OCI-LY7 (cell line): ENCODE data around the gene SORCS1. TPM values are rescaled to one million over a fixed set of nuclear protein-coding genes. Genes with fewer than 3 reads are reported as not detected.

Source experiments
- BruUV-seq: library from RNA; stranded (reverse); fragments of 400-500 nt; replicated peaks from 2 replicates; lab custom pipeline; 2021; lab: Mats Ljungman, UMichigan
- CTCF ChIA-PET: fragments of 300-600 bp; sonication (Branson Sonifier 250); formaldehyde crosslinking; loops from one replicate; lab custom pipeline; 2022; ENCODE audit warnings: antibody characterized with exemption; ENCODE audit not compliant: unreplicated experiment; lab: Charles Lee
- POLR2A ChIA-PET: fragments of 300-600 bp; sonication (Branson Sonifier 250); formaldehyde crosslinking; loops from one replicate; lab custom pipeline; 2022; ENCODE audit warnings: antibody characterized with exemption; lab: Charles Lee
- DNase-seq: peaks from one replicate; pipeline ENCODE4 v3.0.0-alpha.2; 2015; ENCODE audit warnings: low spot score
- H2AFZ ChIP-seq: fragments of 200-600 bp; sonication (generic), shearing (Covaris generic); 2 replicates; pipeline ENCODE4 v1.6.1; 2014; ENCODE audit warnings: mild to moderate bottlenecking, antibody characterized with exemption, low read length, moderate library complexity
- H3K27ac ChIP-seq: fragments of 200-600 bp; sonication (generic); 2 replicates; pipeline ENCODE4 v1.5.1; 2014; ENCODE audit warnings: mixed run types, low read depth, mild to moderate bottlenecking, moderate library complexity, low read length, inconsistent platforms; ENCODE audit not compliant: poor library complexity, severe bottlenecking
- H3K36me3 ChIP-seq: fragments of 200-600 bp; sonication (generic); 2 replicates; pipeline ENCODE4 v1.6.1; 2014; ENCODE audit warnings: mild to moderate bottlenecking, antibody characterized with exemption, low read length, moderate library complexity, mixed read lengths; ENCODE audit not compliant: insufficient read depth
- H3K4me1 ChIP-seq: fragments of 200-600 bp; sonication (generic); 2 replicates; pipeline ENCODE4 v1.5.1; 2014; ENCODE audit warnings: mild to moderate bottlenecking, low read length; ENCODE audit not compliant: insufficient read depth, poor library complexity, severe bottlenecking
- H3K4me2 ChIP-seq: fragments of 200-600 bp; sonication (generic); 2 replicates; pipeline ENCODE4 v1.6.1; 2014; ENCODE audit warnings: mild to moderate bottlenecking, low read length
- H3K4me3 ChIP-seq: fragments of 200-600 bp; sonication (generic); 2 replicates; pipeline ENCODE4 v1.5.1; 2014; ENCODE audit warnings: mild to moderate bottlenecking, low read depth, low read length; ENCODE audit not compliant: poor library complexity, severe bottlenecking
- H3K79me2 ChIP-seq: fragments of 200-600 bp; sonication (generic); 2 replicates; pipeline ENCODE4 v1.6.1; 2016; ENCODE audit warnings: low read depth, mild to moderate bottlenecking, low read length, moderate library complexity, mixed read lengths; ENCODE audit not compliant: insufficient read depth
- H3K9me2 ChIP-seq: fragments of 200-600 bp; sonication (generic); 2 replicates; pipeline ENCODE4 v1.6.1; 2016; ENCODE audit warnings: mild to moderate bottlenecking, low read length, mixed read lengths; ENCODE audit not compliant: insufficient read depth
- H3K9me3 ChIP-seq: fragments of 200-600 bp; sonication (generic); 2 replicates; pipeline ENCODE4 v1.6.1; 2014; ENCODE audit warnings: mild to moderate bottlenecking, mixed run types, low read length, mixed read lengths
- H4K20me1 ChIP-seq: fragments of 200-600 bp; sonication (generic); 2 replicates; pipeline ENCODE4 v1.6.1; 2014; ENCODE audit warnings: mild to moderate bottlenecking, antibody characterized with exemption, low read length, moderate library complexity, mixed read lengths; ENCODE audit not compliant: insufficient read depth
- EZH2phosphoT487 ChIP-seq: fragments of 200-600 bp; sonication (generic); IDR thresholded peaks from 2 replicates; pipeline ENCODE4 v1.6.1; 2018; ENCODE audit warnings: low read depth, borderline replicate concordance, mild to moderate bottlenecking, mixed run types, antibody characterized with exemption, low read length, moderate library complexity, mixed read lengths
- intact Hi-C: fragments of 100-400 bp; cut with micrococcal nuclease; formaldehyde crosslinking; loops from one replicate; pipeline ENCODE4 v1.10.0; 2022; ENCODE audit not compliant: unreplicated experiment
- total RNA-seq, 2 experiments: library from RNA; depleted of rRNA in 1 of 2; stranded (reverse); fragments of >200 nt in 1 of 2; shearing (Covaris generic) in 1 of 2; gene quantifications; 2 replicates each; pipeline ENCODE4 v1.2.3, GENCODE V29; 2014 to 2022
- TF ChIP-seq, protein P1 (sequence below): fragments of 200-600 bp; sonication (generic); conservative IDR thresholded peaks from 2 replicates; pipeline ENCODE4 v1.5.1; 2014; ENCODE audit warnings: mild to moderate bottlenecking, antibody characterized with exemption, low read length, moderate library complexity, mixed read lengths

Gene SORCS1
- total RNA-seq, 2 experiments from 2014 or later = not detected

DNA sequence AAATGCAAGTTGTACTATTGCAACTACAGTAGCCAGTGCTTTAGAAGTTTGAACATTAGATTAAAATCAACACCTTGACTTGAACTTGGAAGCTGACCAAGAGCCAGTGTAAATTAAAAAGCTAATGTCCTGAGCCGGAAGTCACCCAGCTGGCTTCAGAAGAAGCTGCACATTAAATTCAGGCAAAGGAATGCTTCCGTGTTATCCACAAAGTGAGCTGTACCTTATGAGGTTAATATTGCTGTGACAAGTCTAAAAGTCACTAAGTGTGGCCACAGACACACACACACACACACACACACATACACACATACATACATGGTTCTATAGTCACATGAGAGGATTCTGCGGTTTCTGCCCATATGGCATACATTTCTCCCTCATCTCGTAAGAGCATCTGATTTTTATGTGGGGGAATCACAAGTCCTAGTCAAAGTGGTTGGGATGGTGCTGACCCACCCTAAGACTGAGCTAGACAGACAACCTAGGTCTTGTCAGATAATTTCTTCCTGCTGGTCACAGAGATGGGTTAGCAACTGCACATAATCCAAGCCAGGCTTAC, 612.9 kb downstream of the SORCS1 start:
- H3K4me3 ChIP-seq = no peak overlapping the region
- intact Hi-C loops = no loop called here
- H3K9me3 ChIP-seq = no peaks in the 10 kb centered on the region
- DNase-seq = no peak
- H3K9me2 ChIP-seq = no peaks in the 10 kb centered on the region
- H3K27ac ChIP-seq = no peak overlapping the region
- no peaks in the 10 kb centered on the region for H3K36me3 ChIP-seq
- BruUV-seq = no TSS peak
- no peaks in the 10 kb centered on the region for H4K20me1 ChIP-seq
- H3K4me2 ChIP-seq = no peak overlapping the region
- no peaks in the 10 kb centered on the region for H3K4me1 ChIP-seq
- CTCF ChIA-PET = no interaction called here
- H2AFZ ChIP-seq = no peak overlapping the region
- TF ChIP-seq, protein P1, sequence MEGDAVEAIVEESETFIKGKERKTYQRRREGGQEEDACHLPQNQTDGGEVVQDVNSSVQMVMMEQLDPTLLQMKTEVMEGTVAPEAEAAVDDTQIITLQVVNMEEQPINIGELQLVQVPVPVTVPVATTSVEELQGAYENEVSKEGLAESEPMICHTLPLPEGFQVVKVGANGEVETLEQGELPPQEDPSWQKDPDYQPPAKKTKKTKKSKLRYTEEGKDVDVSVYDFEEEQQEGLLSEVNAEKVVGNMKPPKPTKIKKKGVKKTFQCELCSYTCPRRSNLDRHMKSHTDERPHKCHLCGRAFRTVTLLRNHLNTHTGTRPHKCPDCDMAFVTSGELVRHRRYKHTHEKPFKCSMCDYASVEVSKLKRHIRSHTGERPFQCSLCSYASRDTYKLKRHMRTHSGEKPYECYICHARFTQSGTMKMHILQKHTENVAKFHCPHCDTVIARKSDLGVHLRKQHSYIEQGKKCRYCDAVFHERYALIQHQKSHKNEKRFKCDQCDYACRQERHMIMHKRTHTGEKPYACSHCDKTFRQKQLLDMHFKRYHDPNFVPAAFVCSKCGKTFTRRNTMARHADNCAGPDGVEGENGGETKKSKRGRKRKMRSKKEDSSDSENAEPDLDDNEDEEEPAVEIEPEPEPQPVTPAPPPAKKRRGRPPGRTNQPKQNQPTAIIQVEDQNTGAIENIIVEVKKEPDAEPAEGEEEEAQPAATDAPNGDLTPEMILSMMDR = no peak
- no peak for TF ChIP-seq EZH2phosphoT487
- no peaks in the 10 kb centered on the region for H3K79me2 ChIP-seq
- POLR2A ChIA-PET = no interaction called here

GRCh38 chr10:106548832-106549231, 615.7 kb downstream of the SORCS1 start:
- no peak for DNase-seq
- Histone ChIP-seq H2AFZ (no peak overlapping the region), H3K79me2 (no peaks in the 10 kb centered on the region), H3K4me2 (no peak overlapping the region), H3K9me3 (no peaks in the 10 kb centered on the region), H3K27ac (no peak overlapping the region), H3K9me2 (no peaks in the 10 kb centered on the region), H4K20me1 (no peaks in the 10 kb centered on the region), H3K4me1 (no peaks in the 10 kb centered on the region), H3K36me3 (no peaks in the 10 kb centered on the region), H3K4me3 (no peak overlapping the region)
- TF ChIP-seq, protein P1 = no peak
- TF ChIP-seq EZH2phosphoT487 = no peak
- ChIA-PET POLR2A (no interaction called here), CTCF (no interaction called here)
- intact Hi-C loops = no loop called here
- BruUV-seq = no TSS peak

DNA sequence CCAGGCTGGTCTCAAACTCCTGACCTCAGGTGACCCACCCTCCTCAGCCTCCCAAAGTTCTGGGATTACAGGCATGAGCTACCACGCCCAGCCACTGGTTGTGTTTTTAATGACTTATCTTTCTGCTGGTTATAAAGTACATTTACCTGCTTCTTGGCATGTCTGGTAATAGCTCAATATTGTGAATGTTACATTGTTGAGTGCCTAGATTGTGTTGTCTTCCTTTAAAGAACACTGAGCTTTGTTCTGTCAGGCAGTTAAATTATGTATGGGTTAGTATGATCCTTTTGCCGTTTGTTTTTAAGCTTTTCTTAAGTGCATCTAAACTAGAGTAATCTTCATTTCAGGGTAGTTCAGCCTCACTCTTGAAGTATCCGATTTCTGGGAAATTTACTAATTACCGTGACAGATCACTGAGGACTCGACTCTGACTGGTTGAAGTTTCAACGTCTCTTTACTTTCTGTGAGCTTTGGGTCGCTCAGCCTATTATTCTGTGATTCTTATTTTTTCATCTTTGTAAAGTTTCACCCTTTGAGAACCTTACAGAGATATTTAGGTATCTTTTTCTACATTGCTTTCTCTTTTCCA, 617.4 kb downstream of the SORCS1 start:
- no peak for DNase-seq

More for the DNA sequence above, 617.4 kb downstream of the SORCS1 start:
- Histone ChIP-seq H2AFZ (no peak overlapping the region), H3K9me2 (no peaks in the 10 kb centered on the region), H3K4me2 (no peak overlapping the region), H3K27ac (no peak overlapping the region), H3K4me3 (no peak overlapping the region), H3K9me3 (no peaks in the 10 kb centered on the region), H3K79me2 (no peaks in the 10 kb centered on the region), H3K4me1 (no peaks in the 10 kb centered on the region), H4K20me1 (no peaks in the 10 kb centered on the region), H3K36me3 (no peaks in the 10 kb centered on the region)
- ChIA-PET POLR2A (no interaction called here), CTCF (no interaction called here)
- intact Hi-C loops = no loop called here
- no TSS peak for BruUV-seq
- TF ChIP-seq EZH2phosphoT487 = no peak
- TF ChIP-seq, protein P1 = no peak
